ENCODE measurements around the gene KNL1. TPM values are rescaled to one million over a fixed set of nuclear protein-coding genes. Genes with fewer than 3 reads are reported as not detected.

The KNL1 gene
- total RNA-seq, 1 experiment from 2014 or later = 11.4 TPM

- BruUV-seq (replicated peaks) = no TSS peak
- CTCF ChIA-PET = no interaction called here
- POLR2A ChIA-PET = interaction anchor here (1.4 kb wide), 1 partner anchor 14 kb away, joined by 4 read pairs; the partner anchor contains the start of gene RPUSD2
- Mint-ChIP-seq H3K36me3 (ENCODE audit: insufficient read depth, unreplicated experiment) (no peaks in the 10 kb centered on the region), H3K4me1 (ENCODE audit: insufficient read depth, unreplicated experiment) (no peaks in the 10 kb centered on the region), H3K27ac (ENCODE audit: low read depth, unreplicated experiment) (no peak overlapping the region), H3K27me3 (ENCODE audit: insufficient read depth, unreplicated experiment) (no peaks in the 10 kb centered on the region), H3K4me3 (ENCODE audit: unreplicated experiment) (no peak overlapping the region), H3K9me3 (ENCODE audit: unreplicated experiment) (no peaks in the 10 kb centered on the region)
- TF ChIP-seq CTCF (IDR thresholded peaks at IDR 0.05; ENCODE audit: unreplicated experiment) = no peak
- no peak for DNase-seq (ENCODE audit: unreplicated experiment)
- intact Hi-C loops (cut with micrococcal nuclease) = no loop called here
Measured at GRCh38 chr15:40582726-40583246, 11.3 kb upstream of the KNL1 start.

GRCh38 chr15:40584191-40584590 is 9.9 kb upstream of the KNL1 start:
- DNase-seq (ENCODE audit: unreplicated experiment) = no peak
- Mint-ChIP-seq H3K9me3 (ENCODE audit: unreplicated experiment) (no peaks in the 10 kb centered on the region), H3K36me3 (ENCODE audit: insufficient read depth, unreplicated experiment) (no peaks in the 10 kb centered on the region), H3K27ac (ENCODE audit: low read depth, unreplicated experiment) (no peak overlapping the region), H3K4me3 (ENCODE audit: unreplicated experiment) (no peak overlapping the region), H3K27me3 (ENCODE audit: insufficient read depth, unreplicated experiment) (no peaks in the 10 kb centered on the region), H3K4me1 (ENCODE audit: insufficient read depth, unreplicated experiment) (no peaks in the 10 kb centered on the region)
- ChIA-PET CTCF (interaction anchor here (0.9 to 1.3 kb wide), 2 partner anchors 13 to 308 kb away, joined by 3 read pairs; no protein-coding TSS in a partner anchor), POLR2A (interaction anchor here (1.4 kb wide), 1 partner anchor 15 kb away, joined by 6 read pairs; the partner anchor contains the start of gene RPUSD2)
- BruUV-seq (replicated peaks) = no TSS peak
- TF ChIP-seq CTCF (IDR thresholded peaks at IDR 0.05; ENCODE audit: unreplicated experiment) = no peak
- intact Hi-C loops (cut with micrococcal nuclease) = no loop called here

- DNase-seq (ENCODE audit: unreplicated experiment) = no peak
- Mint-ChIP-seq H3K27ac (ENCODE audit: low read depth, unreplicated experiment) (no peak overlapping the region), H3K27me3 (ENCODE audit: insufficient read depth, unreplicated experiment) (no peaks in the 10 kb centered on the region), H3K9me3 (ENCODE audit: unreplicated experiment) (no peaks in the 10 kb centered on the region), H3K36me3 (ENCODE audit: insufficient read depth, unreplicated experiment) (peaks cover 7% of the 10 kb centered on the region), H3K4me3 (ENCODE audit: unreplicated experiment) (no peak overlapping the region), H3K4me1 (ENCODE audit: insufficient read depth, unreplicated experiment) (peaks cover 11% of the 10 kb centered on the region)
- TF ChIP-seq CTCF (IDR thresholded peaks at IDR 0.05; ENCODE audit: unreplicated experiment) = no peak
- ChIA-PET POLR2A (interaction anchor here (1.7 kb wide), 1 partner anchor 23 kb away, joined by 4 read pairs; no protein-coding TSS in a partner anchor), CTCF (interaction anchor here (0.6 to 2.1 kb wide), 10 partner anchors 26 to 1276 kb away, joined by 3 to 5 read pairs (median 4); partner anchors contain the start of gene CCDC32)
- no TSS peak for BruUV-seq (replicated peaks)
- intact Hi-C loops (cut with micrococcal nuclease) = loop anchor here (5.0 to 10.0 kb wide), 2 partner anchors 102 to 174 kb away; partner anchors contain the start of genes C15orf62 and GCHFR
Measured at GRCh38 chr15:40590667-40591050, 3.4 kb upstream of the KNL1 start.

GRCh38 chr15:40591389-40591788 is 2.7 kb upstream of the KNL1 start:
- intact Hi-C loops (cut with micrococcal nuclease) = loop anchor here (5.0 to 10.0 kb wide), 2 partner anchors 101 to 173 kb away; partner anchors contain the start of genes C15orf62 and GCHFR
- CTCF ChIA-PET = interaction anchor here (0.5 to 0.7 kb wide), 3 partner anchors 24 to 166 kb away, joined by 3 to 5 read pairs (median 3); no protein-coding TSS in a partner anchor

More at GRCh38 chr15:40591389-40591788, 2.7 kb upstream of the KNL1 start:
- Mint-ChIP-seq H3K27me3 (ENCODE audit: insufficient read depth, unreplicated experiment) (no peaks in the 10 kb centered on the region), H3K4me1 (ENCODE audit: insufficient read depth, unreplicated experiment) (peaks cover 11% of the 10 kb centered on the region), H3K36me3 (ENCODE audit: insufficient read depth, unreplicated experiment) (peaks cover 7% of the 10 kb centered on the region), H3K4me3 (ENCODE audit: unreplicated experiment) (no peak overlapping the region), H3K9me3 (ENCODE audit: unreplicated experiment) (no peaks in the 10 kb centered on the region), H3K27ac (ENCODE audit: low read depth, unreplicated experiment) (no peak overlapping the region)
- no peak for DNase-seq (ENCODE audit: unreplicated experiment)
- no TSS peak for BruUV-seq (replicated peaks)
- POLR2A ChIA-PET = interaction anchor here (0.6 to 1.1 kb wide), 2 partner anchors 14 to 77 kb away, joined by 3 to 4 read pairs; no protein-coding TSS in a partner anchor
- TF ChIP-seq CTCF (IDR thresholded peaks at IDR 0.05; ENCODE audit: unreplicated experiment) = no peak
